Measurements from ENCODE around the gene RET.

The RET gene

GRCh38 chr10:43073191-43073590, 3.7 kb upstream of the RET start:
- Histone ChIP-seq H3F3A (ENCODE audit: control insufficient read depth, insufficient read depth) (no peaks in the 10 kb centered on the region), H3K4me2 (ENCODE audit: low read length) (no peak overlapping the region), H3K9me2 (replicated peaks; ENCODE audit: control insufficient read depth, low read length) (no peaks in the 10 kb centered on the region), H3K4me3 (ENCODE audit: low read length) (no peak overlapping the region), H3K27ac (ENCODE audit: low read depth, low read length) (no peak overlapping the region), H4K20me1 (ENCODE audit: control insufficient read depth, insufficient read depth, low read depth, low read length) (no peaks in the 10 kb centered on the region), H3K36me3 (ENCODE audit: control insufficient read depth, low read length) (no peaks in the 10 kb centered on the region), H3K79me2 (ENCODE audit: control insufficient read depth, low read length) (no peaks in the 10 kb centered on the region), H3K9me3 (ENCODE audit: control insufficient read depth, insufficient read depth, low read length) (no peaks in the 10 kb centered on the region), H3K4me1 (ENCODE audit: control insufficient read depth, low read length) (no peaks in the 10 kb centered on the region), H3K27me3 (ENCODE audit: control insufficient read depth, low read length) (no peaks in the 10 kb centered on the region)
- TF ChIP-seq EZH2phosphoT487 (IDR thresholded peaks at IDR 0.05; ENCODE audit: borderline replicate concordance, low read length) (no peak), CTCF (IDR thresholded peaks at IDR 0.05; ENCODE audit: low read depth, low read length, poor library complexity, severe bottlenecking) (no peak)

GRCh38 chr10:43073721-43074120, 3.1 kb upstream of the RET start:
- no peak overlapping the region for H3K4me2 ChIP-seq (ENCODE audit: low read length)
- H3F3A ChIP-seq (ENCODE audit: control insufficient read depth, insufficient read depth) = no peaks in the 10 kb centered on the region
- H3K4me1 ChIP-seq (ENCODE audit: control insufficient read depth, low read length) = no peaks in the 10 kb centered on the region
- H3K27ac ChIP-seq (ENCODE audit: low read depth, low read length) = no peak overlapping the region
- H3K4me3 ChIP-seq (ENCODE audit: low read length) = no peak overlapping the region
- no peaks in the 10 kb centered on the region for H3K79me2 ChIP-seq (ENCODE audit: control insufficient read depth, low read length)
- no peaks in the 10 kb centered on the region for H3K9me3 ChIP-seq (ENCODE audit: control insufficient read depth, insufficient read depth, low read length)
- H3K27me3 ChIP-seq (ENCODE audit: control insufficient read depth, low read length) = no peaks in the 10 kb centered on the region
- no peaks in the 10 kb centered on the region for H3K9me2 ChIP-seq (replicated peaks; ENCODE audit: control insufficient read depth, low read length)
- no peak for TF ChIP-seq CTCF (IDR thresholded peaks at IDR 0.05; ENCODE audit: low read depth, low read length, poor library complexity, severe bottlenecking)
- no peak for TF ChIP-seq EZH2phosphoT487 (IDR thresholded peaks at IDR 0.05; ENCODE audit: borderline replicate concordance, low read length)
- no peaks in the 10 kb centered on the region for H3K36me3 ChIP-seq (ENCODE audit: control insufficient read depth, low read length)
- H4K20me1 ChIP-seq (ENCODE audit: control insufficient read depth, insufficient read depth, low read depth, low read length) = no peaks in the 10 kb centered on the region

GRCh38 chr10:43074409-43074808, 2.5 kb upstream of the RET start:
- Histone ChIP-seq H3K4me2 (ENCODE audit: low read length) (no peak overlapping the region), H3K36me3 (ENCODE audit: control insufficient read depth, low read length) (no peaks in the 10 kb centered on the region), H3K9me2 (replicated peaks; ENCODE audit: control insufficient read depth, low read length) (no peaks in the 10 kb centered on the region), H4K20me1 (ENCODE audit: control insufficient read depth, insufficient read depth, low read depth, low read length) (no peaks in the 10 kb centered on the region), H3F3A (ENCODE audit: control insufficient read depth, insufficient read depth) (no peaks in the 10 kb centered on the region), H3K4me1 (ENCODE audit: control insufficient read depth, low read length) (no peaks in the 10 kb centered on the region), H3K79me2 (ENCODE audit: control insufficient read depth, low read length) (no peaks in the 10 kb centered on the region), H3K27me3 (ENCODE audit: control insufficient read depth, low read length) (no peaks in the 10 kb centered on the region), H3K9me3 (ENCODE audit: control insufficient read depth, insufficient read depth, low read length) (no peaks in the 10 kb centered on the region), H3K4me3 (ENCODE audit: low read length) (no peak overlapping the region), H3K27ac (ENCODE audit: low read depth, low read length) (no peak overlapping the region)
- TF ChIP-seq CTCF (IDR thresholded peaks at IDR 0.05; ENCODE audit: low read depth, low read length, poor library complexity, severe bottlenecking) (no peak), EZH2phosphoT487 (IDR thresholded peaks at IDR 0.05; ENCODE audit: borderline replicate concordance, low read length) (no peak)

All from DOHH2 (cell line).